NCI-H510A treated with DMSO at 0.1 percent for 48 hours (cell line): ENCODE data around the gene CTNND2.

Experiments
- DNase-seq: peaks from one replicate; lab custom pipeline; 2025; lab: John Stamatoyannopoulos, UW

CTNND2 gene

GRCh38 chr5:11252075-11252474 lies 652.2 kb downstream of the CTNND2 start:
- no peak for DNase-seq

DNA sequence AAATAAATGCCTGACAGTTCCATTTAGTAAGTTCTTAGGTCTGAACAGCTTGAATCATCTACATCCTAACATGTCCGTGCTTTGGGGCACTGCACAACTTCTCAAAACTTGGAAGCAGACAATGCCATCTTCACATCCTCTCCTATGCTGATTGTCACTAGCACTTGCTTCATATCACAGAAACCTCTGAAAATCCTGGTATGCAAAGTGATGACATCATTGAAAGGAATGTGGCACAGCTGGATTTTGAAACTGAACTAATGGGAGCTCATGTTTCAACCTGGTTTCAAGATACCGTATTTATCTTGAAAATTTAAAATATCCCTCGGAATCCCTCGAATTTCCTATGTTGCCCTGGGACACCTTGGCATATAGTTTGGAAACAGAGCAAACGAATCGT lies 653.0 kb downstream of the CTNND2 start:
- no peak for DNase-seq

DNA sequence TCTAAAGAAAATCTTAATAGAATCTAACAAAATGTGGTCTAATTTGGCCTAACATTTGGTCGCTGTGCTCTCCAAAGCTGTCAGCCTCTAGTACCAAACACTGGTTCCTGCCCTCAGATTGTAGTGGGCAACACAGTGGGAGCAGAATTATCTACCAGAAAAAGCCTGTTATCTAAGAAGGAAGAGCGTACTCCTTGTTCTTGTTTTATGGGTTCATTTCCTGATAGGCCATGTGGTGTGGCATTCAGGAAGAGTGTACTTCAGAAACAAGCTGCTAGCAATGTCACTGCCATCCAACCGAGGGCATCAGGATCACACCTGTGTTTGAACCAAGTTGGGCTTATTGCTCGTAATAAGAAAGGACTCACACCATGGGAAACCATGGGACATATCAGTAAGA lies 655.3 kb downstream of the CTNND2 start:
- DNase-seq: no peak

DNA sequence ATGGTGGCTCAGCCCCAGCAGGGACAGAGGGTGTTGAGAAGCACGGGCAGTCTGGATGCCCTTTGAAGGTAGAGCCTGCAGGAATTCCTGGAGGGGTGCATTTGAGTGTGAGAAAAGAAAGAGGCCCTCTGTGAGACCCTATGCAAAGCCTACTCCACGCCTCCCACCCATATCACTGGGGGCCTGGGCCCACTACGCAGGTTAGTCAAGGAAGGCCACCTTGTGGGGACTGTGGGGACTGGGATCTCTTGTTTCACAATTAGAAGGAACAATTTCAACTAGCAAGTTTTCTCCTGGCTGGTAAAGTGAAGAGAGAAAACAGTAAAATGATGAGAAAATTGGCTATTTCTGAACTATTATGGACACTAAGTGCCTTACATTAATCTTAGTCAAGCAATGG lies 657.0 kb downstream of the CTNND2 start:
- DNase-seq: no peak

DNA sequence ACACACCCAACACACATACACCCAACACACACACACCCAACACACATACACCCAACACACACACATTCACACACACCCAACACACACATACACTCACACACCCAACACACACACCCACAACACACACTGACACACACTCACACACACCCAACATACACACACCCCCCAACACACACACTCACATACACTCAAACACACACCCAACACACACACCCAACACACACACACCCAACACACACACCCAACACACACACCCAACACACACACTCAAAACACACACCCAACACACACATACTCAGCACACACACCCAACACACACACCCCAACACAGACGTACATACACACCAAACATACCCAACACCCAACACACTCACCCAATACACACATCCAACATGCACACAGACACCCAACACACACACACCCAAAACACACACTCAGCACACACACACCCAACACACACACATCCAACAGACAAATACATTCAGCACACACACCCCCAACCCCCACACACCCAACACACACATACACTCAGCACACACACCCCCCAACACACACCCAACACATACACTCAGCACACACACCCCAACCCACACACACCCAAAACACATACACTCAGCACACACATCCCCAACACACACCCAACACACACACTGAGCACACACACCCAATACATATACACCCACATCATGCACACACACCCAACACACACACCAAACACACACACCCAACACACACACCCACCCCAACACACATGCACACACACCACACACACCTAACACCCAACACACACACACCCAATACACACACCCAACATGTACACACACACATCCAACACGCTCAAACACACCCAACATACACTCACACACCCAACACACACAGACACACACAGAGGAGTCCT lies 663.7 kb downstream of the CTNND2 start:
- no peak for DNase-seq

DNA sequence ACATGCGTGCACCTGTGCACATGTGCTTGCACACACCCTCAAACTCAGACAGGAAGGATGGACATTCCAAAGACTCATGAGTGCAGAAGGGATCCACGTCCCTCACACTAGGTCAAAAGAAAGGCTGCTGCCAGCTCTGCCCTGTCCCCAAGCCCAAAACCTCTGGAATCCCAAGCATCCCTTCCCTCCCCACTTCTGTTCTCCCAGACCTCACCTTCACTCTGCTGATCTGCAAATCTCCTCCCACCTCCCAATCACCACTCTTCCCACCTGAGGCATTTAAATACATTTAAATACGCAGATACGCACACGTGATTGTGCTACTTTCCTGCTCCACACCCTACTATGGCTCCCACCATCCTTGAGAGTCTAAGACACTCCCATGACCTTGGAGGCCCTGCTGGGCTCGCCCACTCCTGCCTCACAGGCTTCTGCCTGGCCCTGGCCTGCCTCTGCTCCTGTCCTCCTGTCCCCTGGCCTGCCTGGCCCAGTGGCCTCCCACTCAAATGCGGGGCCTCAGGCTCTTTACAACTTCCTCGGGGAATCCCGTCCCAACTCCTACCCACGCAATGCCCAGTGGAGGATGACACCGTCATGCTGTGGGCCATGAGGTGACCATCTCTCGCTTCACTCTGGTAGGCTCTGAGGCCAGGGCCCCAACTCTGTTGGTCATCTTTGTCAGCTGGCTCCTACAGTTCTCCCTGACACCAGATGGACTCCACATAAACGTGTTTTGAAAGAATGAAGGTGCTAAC lies 664.8 kb downstream of the CTNND2 start:
- no peak for DNase-seq

DNA sequence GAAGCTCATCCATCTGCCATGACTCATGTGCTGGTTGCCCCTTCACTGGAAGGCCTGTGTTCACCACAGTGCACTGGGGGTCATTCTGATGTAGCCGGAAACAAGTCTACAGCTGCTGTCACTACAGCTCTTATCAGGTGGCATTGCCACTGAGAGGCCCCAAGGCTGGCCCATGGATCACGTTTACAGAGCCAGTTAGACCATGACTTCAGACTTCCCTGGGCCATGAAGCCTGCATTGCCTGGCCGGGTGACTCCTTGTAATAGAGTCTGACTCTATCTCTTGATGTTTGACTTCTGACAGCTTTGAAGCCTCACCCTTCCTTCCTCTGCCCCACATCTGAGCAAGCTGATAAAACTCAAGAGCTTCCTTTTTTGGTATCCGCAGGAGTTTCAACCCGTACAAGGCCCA lies 669.7 kb downstream of the CTNND2 start:
- DNase-seq: no peak

GRCh38 chr5:11230890-11231289 lies 673.4 kb downstream of the CTNND2 start:
- no peak for DNase-seq

DNA sequence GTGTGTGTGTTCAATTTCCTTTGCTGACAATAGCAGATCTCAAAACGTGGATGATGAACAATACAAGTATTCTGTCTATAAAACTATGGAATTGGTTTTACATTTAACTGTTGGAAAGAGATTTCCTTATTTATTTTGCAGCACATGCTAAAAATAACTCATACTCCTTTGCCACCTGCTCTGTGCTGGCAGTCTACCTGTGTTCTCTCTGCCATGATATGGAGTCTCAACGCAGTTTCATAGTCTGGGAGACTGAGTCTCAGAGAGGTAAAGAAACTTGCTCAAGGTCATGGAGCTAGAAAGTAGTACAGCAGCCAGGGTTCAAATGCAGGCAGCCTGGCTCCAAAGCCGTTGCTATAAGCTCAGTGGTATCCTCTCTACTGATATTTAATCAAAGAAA lies 677.2 kb downstream of the CTNND2 start:
- no peak for DNase-seq

DNA sequence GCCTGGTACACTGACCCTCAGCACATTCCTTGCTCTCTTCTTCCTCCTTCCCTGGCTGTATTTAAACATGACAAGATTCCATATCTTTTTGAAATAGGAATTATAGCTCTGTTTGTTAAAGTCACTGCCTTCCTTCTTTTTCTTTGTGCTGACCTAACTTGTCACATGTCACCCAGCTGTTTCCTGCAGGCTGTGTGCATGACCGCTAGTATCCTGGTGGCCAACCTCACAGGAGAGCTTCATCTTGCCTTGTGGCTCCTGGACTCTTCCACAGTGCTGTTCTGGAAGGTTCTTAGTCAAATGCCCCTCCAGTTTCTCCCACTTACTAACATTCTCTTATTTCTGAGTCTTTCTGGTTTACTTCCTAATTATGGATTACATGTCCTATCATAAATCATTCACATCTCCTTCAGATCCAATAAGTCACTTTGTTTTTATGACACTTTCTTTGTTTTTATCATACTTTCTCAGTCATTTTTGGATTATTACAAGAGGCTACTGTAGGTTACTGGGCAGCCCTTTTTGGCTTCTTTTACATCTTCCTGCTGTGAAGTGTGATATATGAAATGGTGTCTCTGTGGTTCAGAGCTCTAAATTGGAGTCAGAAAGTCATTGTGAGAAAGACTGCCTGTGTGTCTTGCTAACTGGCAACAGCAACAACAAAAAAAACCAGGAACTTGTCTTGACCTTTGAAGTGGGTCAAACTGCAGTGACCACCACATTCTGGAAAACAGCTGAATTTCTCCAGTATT lies 679.6 kb downstream of the CTNND2 start:
- no peak for DNase-seq

- no peak for DNase-seq
Observed at GRCh38 chr5:11222169-11222568, 682.1 kb downstream of the CTNND2 start.

GRCh38 chr5:11214864-11215644 lies 689.2 kb downstream of the CTNND2 start:
- no peak for DNase-seq

GRCh38 chr5:11212706-11213105 lies 691.5 kb downstream of the CTNND2 start:
- no peak for DNase-seq

GRCh38 chr5:11197726-11198125 lies 706.5 kb downstream of the CTNND2 start:
- no peak for DNase-seq

DNA sequence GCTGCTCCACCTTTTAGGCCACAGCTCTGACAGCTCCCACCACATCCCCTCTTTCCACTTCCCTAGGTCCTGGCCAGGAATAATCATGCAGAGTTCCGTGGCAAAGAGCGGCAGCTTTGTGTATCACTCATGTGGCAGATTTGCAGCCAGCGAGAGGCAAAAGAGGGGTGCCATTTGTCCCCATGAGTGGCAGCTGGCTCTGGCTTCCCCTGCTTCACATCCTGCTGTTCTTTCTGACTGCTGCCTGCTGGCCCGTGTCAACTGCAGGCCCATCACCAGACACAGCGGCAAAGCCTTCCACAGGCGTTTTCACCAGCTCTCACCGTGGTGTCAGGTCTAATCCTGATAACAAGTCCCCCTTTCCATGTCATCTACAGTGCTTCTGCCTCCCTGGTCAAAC lies 712.6 kb downstream of the CTNND2 start:
- no peak for DNase-seq

- DNase-seq: no peak
Observed at GRCh38 chr5:11182441-11183080, 721.7 kb downstream of the CTNND2 start.

GRCh38 chr5:11181940-11182339 lies 722.3 kb downstream of the CTNND2 start:
- no peak for DNase-seq

DNA sequence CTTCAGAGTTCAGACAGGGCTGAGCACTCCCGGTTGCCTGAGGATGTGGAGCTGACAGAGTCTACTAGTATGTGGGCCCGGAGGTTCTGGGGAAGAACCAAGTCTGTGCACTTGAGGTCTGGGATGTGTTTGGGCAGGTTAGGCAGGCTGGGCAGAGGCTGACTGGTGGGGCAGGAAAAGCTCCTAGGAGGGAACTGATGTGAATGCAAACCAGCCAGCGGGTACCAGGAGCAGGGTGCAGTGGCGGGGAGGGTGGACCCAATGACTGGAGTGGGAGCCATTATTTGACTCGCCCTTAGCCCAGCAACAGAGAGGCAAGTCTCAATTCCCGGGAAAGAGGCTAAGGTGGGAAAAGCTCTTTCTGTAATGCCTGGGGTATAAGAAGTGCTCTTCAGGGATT lies 723.4 kb downstream of the CTNND2 start:
- DNase-seq: no peak

DNA sequence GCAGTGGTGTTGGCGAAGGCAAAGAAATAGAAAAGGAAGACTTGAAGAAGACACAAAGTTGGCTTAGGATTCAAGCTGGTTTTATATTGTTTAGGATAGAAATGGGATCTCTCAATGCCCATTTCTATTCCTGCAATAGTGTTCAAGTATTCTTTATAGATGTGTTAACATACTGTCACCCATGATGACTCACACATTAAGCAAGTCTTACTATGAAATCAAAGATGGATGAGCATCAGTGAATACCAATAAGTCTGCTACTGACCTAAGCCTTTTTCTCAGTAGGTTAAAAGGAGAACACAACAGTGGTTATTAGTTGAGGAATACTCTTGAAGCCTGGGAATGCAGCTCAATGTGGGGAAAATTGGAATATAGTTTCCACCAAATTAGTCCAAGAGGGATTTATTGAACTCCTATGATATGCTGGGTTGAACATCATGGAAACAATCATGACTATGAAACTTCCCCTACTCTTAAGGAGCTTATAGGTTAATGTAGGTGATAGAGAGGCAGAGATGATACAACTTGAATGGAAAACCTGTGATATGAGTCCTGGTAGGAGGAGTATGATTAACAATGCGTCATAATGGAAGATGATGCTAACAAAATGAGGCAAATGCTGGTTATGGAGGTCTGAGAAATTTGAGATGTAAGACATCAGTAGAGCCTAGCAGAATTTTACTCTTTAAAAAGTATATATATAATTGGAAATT lies 726.1 kb downstream of the CTNND2 start:
- no peak for DNase-seq

DNA sequence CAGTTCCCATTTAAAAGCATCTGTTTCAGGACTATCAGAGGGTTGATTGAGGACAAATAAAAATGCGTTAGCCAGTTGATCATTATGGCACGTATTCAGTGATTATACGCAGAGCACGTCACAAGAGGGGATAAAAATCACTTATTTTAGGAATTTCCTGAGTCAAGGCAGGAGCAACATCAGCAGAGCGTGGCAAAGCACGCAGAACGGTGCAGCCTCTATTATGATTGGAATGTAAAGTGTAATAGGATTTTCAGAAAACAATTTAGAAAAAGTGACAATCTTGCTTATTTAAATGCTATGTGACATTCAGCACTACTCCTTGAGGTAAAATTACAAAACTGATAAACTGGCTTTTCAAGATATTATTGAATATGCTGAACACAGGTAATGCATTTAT lies 729.7 kb downstream of the CTNND2 start:
- DNase-seq: no peak

DNA sequence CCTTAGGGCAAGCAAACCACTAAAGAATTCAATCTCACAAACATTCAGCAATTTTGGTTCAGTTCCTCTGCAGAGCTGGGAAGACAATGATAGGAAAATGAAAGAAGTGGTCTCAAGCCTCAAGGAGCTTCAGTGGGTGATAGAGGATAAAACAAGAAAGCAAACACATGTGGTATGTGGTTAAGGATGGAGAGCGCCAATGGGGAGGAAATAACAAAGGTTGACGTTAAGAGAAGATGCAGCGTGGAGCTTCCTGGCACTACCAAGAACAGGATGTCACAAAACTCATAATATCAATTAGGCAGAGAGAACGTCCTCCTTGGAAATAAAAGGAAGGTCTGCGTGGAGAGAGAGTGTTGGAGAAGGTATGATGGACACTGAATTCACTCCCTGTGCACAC lies 731.8 kb downstream of the CTNND2 start:
- DNase-seq: no peak
